Gastroesophageal sphincter (tissue), 3 donors: Measurements from ENCODE around the gene PDCD1.

Experiments
- EP300 ChIP-seq: sonication (generic); formaldehyde crosslinking; IDR thresholded peaks from one replicate; pipeline ENCODE4 v1.6.1; 2017; ENCODE audit warnings: antibody characterized with exemption, mild to moderate bottlenecking
- POLR2A ChIP-seq, 2 donors: fragments of 450-650 bp; IDR thresholded peaks; one replicate each; pipeline ENCODE4 v1.6.1; 2017; ENCODE audit warnings: antibody characterized with exemption in 2 of 2, mild to moderate bottlenecking in 2 of 2, moderate library complexity in 1 of 2
- POLR2AphosphoS5 ChIP-seq: sonication (generic); formaldehyde crosslinking; IDR thresholded peaks from one replicate; pipeline ENCODE4 v1.6.1; 2017; ENCODE audit warnings: antibody characterized with exemption
- TF ChIP-seq, protein P1 (sequence below), 4 experiments: fragments of 200-600 bp in 2 of 4; fragments of 450-650 bp in 2 of 4; sonication (generic) in 1 of 4; IDR thresholded peaks; one replicate each; pipeline ENCODE4 v1.5.1; 2017 to 2019; ENCODE audit warnings: antibody characterized with exemption in 4 of 4, mild to moderate bottlenecking in 2 of 4, moderate library complexity in 2 of 4

DNA sequence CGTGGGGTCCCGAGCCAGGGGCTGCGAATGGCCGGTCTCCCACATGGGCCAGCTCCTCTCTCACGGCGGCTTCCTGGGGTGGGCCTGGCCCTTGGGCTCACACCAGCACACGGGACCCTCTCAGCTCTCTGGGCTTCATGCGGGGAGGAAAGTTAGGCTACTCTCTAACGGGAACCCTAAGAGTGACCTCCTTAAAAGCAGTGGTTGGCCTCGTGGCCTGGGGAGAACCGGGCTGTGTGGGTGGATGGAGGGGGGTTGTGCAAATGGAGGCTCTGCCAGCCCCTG, 36.7 kb upstream of the PDCD1 start:
- TF ChIP-seq, protein P1, sequence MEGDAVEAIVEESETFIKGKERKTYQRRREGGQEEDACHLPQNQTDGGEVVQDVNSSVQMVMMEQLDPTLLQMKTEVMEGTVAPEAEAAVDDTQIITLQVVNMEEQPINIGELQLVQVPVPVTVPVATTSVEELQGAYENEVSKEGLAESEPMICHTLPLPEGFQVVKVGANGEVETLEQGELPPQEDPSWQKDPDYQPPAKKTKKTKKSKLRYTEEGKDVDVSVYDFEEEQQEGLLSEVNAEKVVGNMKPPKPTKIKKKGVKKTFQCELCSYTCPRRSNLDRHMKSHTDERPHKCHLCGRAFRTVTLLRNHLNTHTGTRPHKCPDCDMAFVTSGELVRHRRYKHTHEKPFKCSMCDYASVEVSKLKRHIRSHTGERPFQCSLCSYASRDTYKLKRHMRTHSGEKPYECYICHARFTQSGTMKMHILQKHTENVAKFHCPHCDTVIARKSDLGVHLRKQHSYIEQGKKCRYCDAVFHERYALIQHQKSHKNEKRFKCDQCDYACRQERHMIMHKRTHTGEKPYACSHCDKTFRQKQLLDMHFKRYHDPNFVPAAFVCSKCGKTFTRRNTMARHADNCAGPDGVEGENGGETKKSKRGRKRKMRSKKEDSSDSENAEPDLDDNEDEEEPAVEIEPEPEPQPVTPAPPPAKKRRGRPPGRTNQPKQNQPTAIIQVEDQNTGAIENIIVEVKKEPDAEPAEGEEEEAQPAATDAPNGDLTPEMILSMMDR (IDR thresholded peaks at IDR 0.05), result no peak
- TF ChIP-seq POLR2A (IDR thresholded peaks at IDR 0.05) (no peak), EP300 (no peak), POLR2AphosphoS5 (no peak)
